ENCODE measurements around the gene IL15.

GRCh38 chr4:141656031-141656430 is 19.6 kb downstream of the IL15 start:
- TF ChIP-seq CTCF (conservative IDR thresholded peaks at IDR 0.05 in 1 of 2, IDR thresholded peaks at IDR 0.05 in 1 of 2; ENCODE audit: low read depth in 1 of 2, low read length in 2 of 2) (no peak), EZH2 (IDR thresholded peaks at IDR 0.05; ENCODE audit: low read length, missing control alignments) (no peak)

Measured in fibroblast of lung (primary cell).